Activated gamma-delta T cell (primary cell): ENCODE results near the gene EFHD2.
"Not testable (repeated sequence)": the region's sequence is repeated elsewhere in the genome, so short reads cannot be mapped to it uniquely, and the experiment has no call there.

Source experiments
- DNase-seq: peaks from one replicate; lab custom pipeline; 2025; lab: John Stamatoyannopoulos, UW

EFHD2 gene

DNA sequence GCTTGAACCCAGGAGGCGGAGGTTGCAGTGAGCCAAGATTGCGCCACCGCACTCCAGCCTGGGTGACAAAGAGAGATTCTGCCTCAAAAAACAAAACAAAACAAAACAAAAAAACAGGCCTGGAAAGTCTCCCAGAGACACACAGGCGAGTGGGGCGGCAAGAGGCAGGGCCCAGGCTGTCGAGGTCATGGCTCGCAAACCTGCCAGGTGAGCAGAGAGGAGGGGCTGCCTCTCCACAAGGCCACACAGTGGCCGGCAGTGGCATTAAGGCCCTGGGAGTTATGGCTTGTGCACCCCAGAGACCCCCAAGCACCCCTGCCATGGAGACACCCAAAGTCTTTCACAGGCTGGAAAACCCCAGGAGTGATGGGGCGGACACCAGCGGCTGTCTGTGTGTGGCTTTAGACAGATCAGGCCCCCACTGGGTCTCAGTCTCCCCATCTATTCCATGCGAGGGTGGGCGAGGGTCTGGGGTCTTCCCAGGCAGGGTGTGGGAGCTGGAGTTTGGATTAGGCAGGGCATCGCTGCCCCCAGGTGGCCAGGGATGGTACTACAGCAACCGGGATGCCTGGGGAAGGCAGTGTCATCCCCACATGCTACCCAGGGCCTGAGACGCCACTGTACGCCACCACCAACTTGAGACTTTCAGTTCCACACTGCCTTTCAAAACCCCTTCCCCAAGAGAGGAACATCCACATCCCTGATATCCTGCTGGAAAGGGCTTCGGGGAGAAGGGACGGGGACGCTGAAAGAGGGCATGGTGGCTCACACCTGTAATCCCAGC is 21.3 kb downstream of the EFHD2 start:
- DNase-seq = no peak

DNA sequence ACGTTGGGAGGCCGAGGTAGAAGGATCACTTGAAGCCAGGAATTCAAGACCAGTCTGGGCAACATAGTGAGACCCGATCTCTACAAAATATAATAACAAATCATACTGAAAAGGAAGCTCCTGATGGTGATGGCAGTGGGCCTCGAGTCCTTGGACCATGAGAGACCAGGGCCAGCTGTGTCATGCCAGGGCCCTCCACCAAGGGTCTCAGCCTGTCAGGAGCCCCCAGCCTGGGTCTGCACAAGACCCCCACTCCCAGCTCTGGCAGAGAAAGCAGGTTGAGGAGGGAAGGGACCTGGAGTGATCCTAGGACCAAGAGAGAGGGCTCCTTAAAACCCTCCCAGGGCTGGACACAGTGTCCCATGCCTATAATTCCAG is 21.9 kb downstream of the EFHD2 start:
- DNase-seq = no peak

DNA sequence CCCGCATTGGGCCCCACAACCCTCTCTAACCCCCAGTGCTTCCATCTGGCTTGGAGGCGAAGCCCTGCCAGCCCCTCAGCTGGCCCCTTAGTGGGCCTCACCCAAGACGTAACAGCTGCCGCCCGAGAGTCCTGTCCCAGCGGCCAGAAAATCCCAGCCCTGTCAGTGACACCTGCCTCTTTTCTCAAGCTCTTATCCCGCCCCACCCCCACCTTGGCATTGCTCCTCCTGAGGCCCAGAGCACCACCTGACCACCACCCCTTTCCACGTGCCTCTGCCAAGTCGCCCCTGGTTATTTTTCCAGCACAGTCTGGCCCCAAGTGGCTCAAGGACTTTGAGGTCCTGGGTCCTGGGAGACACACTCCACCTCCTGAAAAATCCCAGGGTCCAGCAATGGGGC is 22.6 kb downstream of the EFHD2 start:
- DNase-seq = no peak

DNA sequence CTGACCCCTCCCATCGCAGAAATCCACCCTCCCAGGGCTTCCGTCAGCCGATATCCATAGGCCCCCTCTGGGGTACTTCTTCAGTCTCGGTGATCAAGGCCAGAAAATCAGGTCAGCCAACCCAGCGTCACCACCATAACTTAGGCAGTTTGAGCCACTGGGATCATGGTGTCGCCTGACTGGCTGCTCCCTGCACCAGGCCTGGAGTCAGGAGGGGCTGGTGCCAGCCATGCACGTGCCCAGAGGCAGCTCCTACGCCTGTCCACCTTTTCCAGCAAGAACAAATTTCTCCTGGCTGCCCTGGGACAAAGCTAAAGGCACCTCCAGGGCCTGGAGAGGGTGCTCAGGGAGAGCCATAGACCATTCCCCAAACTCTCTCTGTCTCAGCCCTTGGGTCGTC is 23.8 kb downstream of the EFHD2 start:
- no peak for DNase-seq

DNA sequence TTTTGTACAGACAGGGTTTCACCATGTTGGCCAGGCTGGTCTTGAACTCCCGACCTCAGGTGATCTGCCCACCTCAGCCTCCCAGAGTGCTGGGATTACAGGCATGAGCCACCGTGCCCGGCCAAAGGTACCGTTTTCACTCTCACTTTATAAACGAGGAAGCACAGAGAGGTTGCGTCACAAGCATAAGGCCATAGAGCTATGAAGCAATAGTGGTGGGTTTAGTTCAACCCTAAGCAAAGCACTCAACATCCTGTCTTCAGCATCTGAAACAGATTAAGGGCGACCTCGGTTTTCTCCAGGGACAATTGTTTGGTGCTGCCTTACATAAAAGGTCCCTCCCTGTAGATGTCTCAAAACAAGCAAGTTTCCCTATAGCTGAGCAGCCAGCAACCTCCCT is 25.1 kb downstream of the EFHD2 start:
- not testable (repeated sequence) for DNase-seq

DNA sequence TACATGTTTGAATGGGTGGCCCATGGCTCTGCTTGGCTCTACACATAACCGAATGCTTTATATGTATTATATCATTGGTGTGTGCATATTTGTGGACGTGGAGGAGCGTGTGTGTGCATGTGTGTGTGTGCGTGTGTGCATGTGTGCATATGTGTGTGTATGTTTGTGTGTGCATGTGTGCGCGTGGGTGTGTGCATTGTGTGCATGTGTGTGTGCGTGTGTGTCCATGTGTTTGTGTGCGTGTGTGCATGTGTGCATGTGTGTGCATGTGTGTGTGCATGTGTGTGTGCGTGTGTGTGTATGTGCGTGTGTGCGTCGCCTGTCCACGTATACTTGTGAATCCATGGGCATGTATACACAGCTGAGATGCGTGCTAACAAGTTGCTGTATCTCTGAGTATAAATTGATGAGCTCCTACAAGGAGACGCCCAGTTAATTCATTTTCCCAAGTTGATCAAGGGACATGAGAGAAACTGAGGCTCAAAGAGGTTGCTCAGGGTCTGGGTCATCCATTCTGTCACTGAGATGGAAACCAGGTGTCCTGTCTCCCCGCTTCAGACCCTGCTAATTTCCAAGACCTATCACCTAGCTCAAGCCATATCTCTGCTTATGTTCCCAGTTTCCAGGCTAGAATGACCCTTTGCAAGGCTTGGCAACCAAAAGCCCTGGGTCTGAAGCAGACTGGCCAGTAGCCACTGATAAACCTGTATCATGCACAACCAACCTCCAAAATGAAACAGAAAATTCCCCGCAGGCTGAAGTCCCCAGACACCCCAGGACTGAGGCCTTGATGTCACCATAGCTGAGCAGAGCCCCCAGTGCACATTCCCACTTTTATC is 25.8 kb downstream of the EFHD2 start:
- DNase-seq = no peak

DNA sequence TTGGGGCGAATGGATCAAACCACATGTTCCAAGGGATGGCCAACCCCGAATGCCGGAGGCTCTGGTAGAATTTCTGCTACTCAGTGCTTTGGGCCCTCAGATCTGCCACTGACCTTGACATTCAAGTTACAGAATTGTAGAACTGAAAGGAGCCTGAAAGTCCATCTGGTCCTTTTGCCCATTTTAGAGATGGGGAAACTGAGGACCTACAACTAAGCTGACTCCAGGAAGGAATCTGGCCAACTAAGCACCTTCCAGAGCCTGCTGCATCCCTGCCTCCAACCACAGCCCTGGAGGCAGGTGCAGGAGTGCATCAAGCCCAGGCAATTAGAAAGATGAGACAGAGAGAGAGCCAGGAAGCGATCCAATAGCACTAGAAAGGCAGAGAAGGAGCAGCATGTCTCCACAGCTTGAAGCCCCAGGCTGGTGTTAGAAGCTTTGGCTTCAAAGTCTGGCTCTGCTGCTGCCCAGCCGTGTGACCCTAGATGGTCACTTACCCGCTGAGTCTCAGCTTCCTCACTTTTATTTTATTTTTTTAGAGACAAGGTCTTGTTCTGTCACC is 27.3 kb downstream of the EFHD2 start:
- no peak for DNase-seq

DNA sequence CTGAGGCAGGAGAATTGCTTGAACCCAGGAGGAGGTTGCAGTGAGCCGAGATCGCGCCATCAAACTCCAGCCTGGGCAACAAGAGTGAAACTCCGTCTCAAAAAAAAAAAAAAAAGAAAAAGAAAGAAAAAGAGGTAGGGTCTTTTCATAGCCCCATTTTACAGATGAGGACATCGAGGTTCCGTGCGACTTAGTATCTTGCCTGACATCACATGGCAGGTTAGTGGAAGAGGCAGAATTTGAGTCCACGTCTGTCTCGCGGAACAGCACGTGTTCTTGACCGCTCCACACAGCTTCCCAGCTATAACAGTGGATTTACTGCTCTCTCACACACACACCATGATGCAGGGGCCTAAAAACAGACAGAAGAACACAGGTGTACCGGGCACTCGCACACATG is 29.6 kb downstream of the EFHD2 start:
- DNase-seq = no peak

DNA sequence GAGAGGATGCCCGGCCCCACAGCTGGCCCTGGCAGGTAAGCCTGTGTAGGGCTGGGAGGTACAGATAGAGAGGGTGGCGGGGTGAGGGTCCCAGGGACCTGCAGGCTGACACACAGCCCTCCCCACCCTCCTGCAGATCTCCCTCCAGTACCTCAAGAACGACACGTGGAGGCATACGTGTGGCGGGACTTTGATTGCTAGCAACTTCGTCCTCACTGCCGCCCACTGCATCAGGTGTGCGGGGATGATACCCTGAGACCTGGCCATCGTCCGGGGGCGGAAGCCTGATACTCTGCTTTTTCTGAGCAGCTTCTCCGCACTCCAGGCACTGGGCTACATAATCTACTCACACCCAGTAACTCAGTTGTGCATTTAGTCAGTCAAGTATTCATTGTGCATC is 30.7 kb downstream of the EFHD2 start:
- no peak for DNase-seq

DNA sequence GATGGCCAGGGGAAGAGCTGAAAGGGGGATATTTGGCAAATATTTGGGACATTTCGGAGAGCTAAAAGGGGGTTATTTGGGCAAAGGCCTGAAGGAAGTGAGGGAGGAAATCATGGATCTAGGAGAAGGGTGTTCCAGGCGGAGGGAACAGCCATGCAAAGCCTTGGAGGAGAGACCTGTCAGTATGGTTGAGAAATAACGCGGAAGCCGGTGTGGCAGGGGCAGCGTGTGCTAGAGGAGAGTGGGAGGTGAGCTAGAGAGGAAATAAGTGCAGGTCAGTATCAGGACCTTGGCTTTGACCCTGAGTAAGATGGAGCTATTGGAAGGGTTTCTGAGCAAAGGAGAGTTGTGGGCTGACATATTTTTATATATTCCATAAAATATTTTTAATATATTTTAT is 31.6 kb downstream of the EFHD2 start:
- no peak for DNase-seq

DNA sequence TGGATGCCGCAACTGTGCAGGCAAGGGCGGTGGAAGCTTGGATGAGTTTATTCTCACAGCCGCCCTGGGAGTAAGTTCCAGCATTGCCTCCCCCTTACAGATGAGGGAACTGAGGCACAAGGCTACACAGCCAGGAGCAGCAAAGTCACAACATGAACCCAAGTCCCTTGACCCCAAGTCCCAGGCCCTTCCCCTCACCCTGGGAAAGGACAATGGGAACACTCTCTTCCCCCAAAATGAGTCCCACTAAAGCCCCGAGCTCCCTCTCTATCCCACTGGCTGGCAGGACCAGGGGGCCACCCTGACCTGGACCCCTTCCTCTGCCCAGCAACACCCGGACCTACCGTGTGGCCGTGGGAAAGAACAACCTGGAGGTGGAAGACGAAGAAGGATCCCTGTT is 32.4 kb downstream of the EFHD2 start:
- DNase-seq = no peak

DNA sequence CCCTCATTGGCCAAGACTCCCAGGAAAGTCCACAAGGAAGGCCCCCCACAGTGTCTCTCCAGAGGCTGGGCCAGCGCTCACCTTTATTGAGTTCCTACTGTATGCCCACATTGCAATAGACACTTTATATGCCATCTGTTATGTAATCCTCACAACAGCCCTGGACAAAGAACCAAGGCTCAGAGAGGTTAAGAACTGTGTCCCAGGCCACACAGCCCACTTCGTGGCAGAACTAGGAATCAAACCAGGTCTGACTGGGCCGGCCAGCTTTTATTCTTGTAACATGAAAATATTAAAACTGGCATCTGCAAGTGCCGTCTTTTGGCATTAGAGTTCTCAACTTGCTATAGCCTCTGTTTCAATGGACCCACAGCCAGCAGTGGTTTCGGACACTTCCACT is 33.1 kb downstream of the EFHD2 start:
- DNase-seq = no peak

DNA sequence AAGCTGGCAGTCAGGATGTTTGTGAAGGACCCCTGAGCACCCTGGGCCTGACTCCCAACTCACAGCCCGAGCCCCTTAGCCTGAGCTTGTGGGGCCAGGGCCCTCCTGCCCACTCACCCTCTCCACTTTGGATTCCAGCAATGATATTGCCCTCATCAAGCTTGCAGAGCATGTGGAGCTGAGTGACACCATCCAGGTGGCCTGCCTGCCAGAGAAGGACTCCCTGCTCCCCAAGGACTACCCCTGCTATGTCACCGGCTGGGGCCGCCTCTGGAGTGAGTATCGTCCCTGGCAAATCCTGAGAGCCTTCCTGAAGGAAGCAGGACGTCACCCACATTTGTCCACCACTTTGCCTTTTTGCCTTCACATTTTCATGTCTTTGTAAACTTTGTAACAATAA is 33.6 kb downstream of the EFHD2 start:
- no peak for DNase-seq

DNA sequence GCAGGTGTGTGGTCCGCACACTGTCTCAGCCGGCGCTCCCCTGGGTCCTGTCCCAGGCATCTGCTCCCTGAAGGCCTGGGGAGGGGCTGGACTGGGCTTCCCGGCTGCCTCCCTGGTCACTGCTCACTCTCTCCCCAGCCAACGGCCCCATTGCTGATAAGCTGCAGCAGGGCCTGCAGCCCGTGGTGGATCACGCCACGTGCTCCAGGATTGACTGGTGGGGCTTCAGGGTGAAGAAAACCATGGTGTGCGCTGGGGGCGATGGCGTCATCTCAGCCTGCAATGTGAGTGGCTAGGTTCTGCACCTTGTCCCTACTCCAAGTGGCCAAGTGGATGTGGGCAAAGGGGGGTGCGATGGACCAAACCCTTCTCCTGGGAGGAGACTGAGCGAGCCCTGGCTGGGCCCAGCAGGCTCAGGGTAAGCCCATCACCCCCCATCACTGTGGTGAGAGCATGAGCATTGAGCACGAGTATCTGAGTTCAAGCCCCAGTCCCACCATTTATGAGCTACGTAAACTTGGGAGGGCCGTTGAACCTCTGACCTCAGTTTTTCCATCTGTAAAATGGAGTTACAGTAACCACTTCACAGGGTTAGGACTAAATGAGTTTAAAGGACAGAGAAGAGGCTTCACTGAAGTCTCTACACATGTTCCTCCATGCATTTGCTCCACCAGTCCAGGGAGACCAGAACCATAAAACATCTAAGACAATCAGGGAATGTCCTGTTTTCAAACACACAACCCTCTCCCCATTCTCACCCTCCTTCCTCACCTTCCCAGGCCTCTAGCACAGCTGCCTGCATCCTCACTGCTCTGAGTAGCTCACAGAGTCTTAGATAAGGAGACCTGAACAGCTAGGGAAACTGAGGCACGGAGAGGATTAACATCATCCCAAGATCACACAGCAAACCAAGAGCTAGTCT is 35.0 kb downstream of the EFHD2 start:
- no peak for DNase-seq

DNA sequence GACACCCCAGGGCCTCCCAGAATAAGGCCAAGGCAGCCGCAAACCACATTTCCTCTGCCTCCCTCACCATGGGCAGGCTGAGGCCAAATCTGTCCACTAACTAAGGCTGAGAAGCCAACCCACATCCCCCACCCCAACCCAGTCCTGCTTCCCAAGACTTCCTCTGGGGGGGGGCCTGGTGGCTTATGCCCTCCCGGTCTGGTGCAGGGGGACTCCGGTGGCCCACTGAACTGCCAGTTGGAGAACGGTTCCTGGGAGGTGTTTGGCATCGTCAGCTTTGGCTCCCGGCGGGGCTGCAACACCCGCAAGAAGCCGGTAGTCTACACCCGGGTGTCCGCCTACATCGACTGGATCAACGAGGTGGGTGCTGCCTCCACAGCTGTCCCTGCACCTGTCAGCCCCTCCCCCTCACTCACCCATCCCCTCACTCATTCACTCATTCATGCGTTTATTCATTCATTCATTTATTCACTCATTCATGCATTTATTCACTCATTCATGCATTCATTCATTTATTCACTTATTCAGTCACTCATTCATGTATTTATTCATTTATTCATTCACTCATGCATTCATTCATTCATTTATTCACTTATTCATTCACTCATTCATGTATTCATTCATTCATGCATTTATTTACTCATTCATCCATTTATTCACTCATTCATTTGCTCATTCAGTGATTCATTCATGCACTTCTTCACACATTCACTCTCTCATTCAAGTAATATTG is 35.9 kb downstream of the EFHD2 start:
- DNase-seq = no peak

DNA sequence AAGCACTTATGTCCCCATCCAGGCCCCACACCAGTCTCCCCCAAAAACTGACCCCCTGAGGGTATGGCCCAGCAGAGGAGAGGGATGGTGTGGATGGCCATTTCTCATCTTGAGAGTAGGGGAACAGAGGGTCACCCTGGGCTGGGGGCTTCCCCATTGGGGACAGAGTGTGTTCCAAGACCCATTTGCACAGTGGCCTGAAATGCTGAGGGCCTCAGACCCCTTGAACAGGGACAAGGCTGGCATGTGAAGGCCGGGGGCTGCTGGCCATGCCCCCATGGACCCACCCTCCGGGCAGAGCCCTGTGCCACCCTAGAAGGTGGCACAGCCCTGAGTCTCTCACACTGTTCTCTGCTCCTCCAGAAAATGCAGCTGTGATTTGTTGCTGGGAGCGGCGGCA is 36.5 kb downstream of the EFHD2 start:
- DNase-seq = no peak

DNA sequence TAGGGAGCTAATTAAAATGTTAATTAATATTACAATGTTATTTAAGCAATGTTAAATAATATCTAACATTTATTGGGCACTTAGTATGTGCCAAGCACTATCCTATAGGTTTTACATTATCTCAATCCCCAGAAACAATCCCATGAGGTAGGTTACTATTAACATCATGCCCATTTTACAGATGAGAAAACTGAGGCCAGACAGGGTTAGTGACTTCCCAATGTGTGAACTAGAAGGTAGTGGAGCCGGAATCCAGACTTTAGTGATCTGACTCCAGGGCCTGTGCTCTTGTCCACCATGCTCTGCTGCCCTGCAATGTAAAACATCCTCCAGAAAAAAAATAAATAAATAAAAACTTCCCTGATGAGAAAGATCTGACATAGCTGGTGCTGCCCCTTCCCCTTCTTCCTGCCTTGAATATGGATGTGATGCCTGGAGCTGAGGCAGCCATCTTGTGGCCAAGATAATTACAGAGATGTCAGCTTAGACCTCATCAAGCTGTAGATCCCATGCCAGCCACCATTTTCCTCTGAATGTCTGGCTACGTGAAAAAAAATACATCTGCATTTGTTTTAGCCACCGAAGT is 39.3 kb downstream of the EFHD2 start:
- no peak for DNase-seq

DNA sequence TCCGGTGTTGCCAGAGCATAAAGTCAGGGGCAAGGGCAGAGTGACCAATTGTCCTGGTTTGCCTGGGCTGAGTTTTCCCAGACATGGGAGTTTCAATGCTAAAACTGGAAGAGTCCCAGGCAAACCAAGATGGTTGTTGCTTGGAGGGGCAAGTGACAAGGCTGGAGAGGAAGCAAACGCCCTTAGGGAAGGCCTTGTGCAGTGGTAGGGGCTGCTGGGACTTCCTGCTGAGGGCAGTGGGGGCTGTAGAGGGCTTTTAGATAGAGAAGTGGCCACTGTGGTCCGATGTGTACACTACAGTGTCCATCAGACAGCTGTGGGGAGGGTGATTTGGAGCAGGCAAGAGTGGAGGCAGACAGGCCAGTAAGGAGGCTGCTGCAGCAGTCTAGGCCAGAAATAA is 39.9 kb downstream of the EFHD2 start:
- no peak for DNase-seq

DNA sequence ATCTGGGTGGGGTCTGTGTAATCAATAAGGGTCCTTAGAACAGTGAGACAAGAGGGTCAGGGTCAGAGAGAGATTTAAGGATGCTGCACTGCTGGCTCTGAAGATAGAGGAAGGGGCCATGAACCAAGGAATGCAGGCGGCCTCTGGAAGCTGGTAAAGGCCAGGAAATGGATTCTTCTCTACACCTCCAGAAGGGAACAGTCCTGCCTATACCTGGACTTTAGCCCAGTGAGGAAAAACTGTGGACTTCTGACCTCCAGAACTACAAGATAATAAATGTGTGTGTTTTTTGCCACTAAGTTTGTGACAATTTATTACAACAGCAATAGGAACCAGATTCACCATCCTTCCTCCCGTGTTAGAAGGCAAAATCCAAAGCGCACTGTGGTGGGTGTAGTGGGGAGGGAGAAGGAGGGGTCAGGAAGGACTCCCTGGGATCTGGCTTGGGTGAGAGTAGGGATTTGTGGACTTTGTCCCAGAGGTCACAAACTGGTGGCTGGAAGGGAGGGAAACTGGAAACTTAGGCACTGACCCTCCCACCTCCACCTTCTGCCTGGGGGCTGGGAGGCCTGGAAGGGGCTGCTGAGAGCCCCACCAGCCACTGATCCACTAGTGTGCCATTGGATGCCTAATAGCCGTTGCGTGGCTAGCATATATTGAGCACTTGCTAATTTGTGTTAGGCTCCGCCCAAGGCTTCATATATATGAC is 41.5 kb downstream of the EFHD2 start:
- no peak for DNase-seq

DNA sequence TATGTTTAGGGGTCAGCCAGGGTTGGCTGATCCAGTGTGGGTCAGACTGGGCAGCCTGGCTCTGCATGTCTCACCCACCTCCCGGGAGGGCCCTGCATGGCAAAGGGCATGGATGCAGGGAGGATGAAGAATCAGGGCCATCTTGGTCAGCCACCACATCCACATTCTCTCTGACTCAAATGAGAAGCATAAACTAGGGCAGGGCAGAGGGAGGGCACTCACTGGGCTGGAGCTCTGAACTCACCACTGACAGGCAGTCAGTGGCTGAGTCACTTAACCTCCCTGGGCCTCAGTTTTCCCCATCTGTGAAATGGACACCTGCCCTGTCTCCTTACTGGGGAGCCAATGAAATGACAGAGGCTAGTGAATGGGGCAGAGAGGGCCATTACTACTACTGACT is 42.5 kb downstream of the EFHD2 start:
- DNase-seq = no peak
